ENCODE measurements around the gene NFATC1.

GRCh38 chr18:79387615-79388014 lies 8.1 kb upstream of the NFATC1 start:
- TF ChIP-seq CTCF (IDR thresholded peaks at IDR 0.05) (no peak), POLR2A (IDR thresholded peaks at IDR 0.05) (no peak)

Data from suprapubic skin (tissue), 3 donors.